Measurements from ENCODE around the gene COL11A1. TPM values are rescaled to one million over a fixed set of nuclear protein-coding genes. Genes with fewer than 3 reads are reported as not detected.
"Not testable (repeated sequence)": the region's sequence is repeated elsewhere in the genome, so short reads cannot be mapped to it uniquely, and the experiment has no call there.

The COL11A1 gene
- total RNA-seq, 1 donor from 2014 or later, result not detected

DNA sequence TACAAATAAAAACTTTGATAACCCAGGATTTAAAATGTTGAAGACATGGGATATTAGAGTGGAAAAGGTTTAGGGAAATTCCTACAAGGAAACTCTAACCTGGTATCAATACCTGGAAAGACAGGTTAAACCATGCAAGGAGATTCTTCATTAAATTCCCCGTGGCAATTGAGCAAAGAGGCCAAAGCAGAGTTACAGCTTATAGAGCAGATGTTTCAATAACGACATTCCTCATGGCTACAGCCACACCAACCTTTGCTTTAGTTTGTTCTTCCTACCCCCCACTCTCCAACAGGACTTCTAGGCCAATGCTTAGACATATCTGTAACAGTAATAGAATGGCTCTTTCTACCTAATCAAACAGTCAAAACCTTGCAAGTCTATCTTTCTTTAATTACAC lies 271.3 kb downstream of the COL11A1 start:
- no peak for DNase-seq (ENCODE audit: low spot score)

- no peak for DNase-seq (ENCODE audit: low spot score)
Measured at GRCh38 chr1:102834688-102835320, 273.5 kb downstream of the COL11A1 start.

- DNase-seq (ENCODE audit: low spot score), result no peak
Measured at GRCh38 chr1:102833151-102833550, 275.2 kb downstream of the COL11A1 start.

DNA sequence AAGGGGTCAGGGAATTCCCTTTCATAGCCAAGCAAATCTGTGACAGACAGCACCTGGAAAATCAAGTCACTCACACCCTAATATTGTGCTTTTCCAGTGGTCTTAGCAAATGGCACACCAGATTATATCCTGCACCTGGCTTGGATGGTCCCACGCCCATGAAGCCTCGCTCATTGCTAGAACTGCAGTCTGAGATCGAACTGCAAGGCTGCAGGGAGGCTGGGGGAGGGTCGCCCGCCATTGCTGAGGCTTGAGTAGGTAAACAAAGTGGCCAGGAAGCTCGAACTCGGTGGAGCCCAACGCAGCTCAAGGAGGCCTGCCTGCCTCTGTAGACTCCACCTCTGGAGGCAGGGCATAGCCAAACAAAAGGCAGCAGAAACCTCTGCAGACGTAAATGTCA lies 281.6 kb downstream of the COL11A1 start:
- DNase-seq (ENCODE audit: low spot score), result not testable (repeated sequence)

Measured in ureter (tissue), 1 donor.